Stimulated activated CD8-positive, alpha-beta memory T cell treated with anti-CD3 and anti-CD28 coated beads, Interleukin-15, amount 100 ng/mL, for 48 hours (primary cell): ENCODE measurements around the gene CDK19.
"Not testable (repeated sequence)": the region's sequence is repeated elsewhere in the genome, so short reads cannot be mapped to it uniquely, and the experiment has no call there.

ENCODE experiments used
- DNase-seq, 2 donors: peaks; one replicate each; pipeline ENCODE4 v3.0.0-alpha.2; 2020; ENCODE audit warnings: low read depth in 2 of 2

The CDK19 gene

GRCh38 chr6:110622912-110623578, 192.2 kb downstream of the CDK19 start:
- DNase-seq: no peak

GRCh38 chr6:110621061-110621460, 194.2 kb downstream of the CDK19 start:
- DNase-seq: no peak

GRCh38 chr6:110620065-110620464, 195.2 kb downstream of the CDK19 start:
- DNase-seq: no peak

- no peak for DNase-seq
Measured at GRCh38 chr6:110619275-110619908, 195.9 kb downstream of the CDK19 start.

GRCh38 chr6:110618591-110619267, 196.5 kb downstream of the CDK19 start:
- DNase-seq: no peak

DNA sequence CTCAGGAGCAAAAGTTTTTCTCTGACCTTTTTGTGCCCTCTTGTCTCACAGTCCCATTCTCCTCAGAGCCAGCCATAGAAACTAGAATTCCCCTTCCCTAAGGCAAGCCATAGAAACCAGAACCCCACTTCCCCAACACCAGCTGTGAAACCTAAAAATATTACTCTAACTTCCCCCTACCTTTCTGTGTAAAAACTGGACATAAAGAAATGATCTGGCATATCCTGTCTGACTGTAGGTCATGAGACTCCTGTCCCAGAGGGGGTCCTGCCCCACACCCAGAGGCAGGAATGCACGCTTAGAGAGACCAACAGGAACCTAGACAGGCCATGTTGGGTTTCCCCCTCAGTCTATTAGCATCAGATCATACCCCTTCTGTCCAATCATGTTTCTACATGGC, 198.2 kb downstream of the CDK19 start:
- no peak for DNase-seq

GRCh38 chr6:110615722-110616121, 199.5 kb downstream of the CDK19 start:
- no peak for DNase-seq

DNA sequence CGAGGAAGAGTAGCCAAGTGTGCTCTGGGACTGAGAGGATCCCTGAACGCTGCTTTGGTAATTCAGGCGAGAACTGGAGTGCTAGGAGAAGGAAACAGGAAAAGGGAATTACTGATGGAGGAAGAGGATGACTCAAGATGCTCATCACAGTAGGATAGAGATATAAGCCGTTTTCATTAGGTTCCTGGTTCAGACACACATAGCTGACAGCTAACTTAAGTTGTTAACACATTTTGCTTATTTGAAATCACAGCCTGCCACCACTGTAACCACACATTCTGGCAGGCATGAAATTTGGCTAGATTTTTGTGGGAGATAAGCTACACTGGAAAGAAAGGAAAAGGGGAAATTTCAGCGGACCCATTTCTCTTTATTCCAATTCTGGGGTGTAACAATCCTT, 200.7 kb downstream of the CDK19 start:
- DNase-seq: no peak

- DNase-seq: no peak
Measured at GRCh38 chr6:110614106-110614505, 201.2 kb downstream of the CDK19 start.

DNA sequence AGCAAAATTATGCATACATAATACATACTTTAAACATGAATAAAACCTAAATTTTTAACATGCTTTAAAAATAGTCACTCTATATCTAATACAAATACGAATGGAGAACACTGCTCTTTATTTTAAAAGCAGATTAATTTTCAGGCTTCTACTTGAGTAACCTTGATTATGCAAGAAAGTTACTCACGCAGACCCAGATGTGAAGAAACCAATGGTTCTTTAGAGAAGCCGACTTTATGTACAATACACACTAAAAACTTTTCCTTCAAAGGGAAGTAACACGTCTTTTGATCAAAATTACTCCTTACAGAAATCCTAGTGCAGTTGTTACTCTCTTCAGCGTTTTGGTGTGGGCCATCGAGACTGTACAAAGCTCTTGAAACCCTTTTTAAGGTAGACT, 201.9 kb downstream of the CDK19 start:
- DNase-seq: no peak

DNA sequence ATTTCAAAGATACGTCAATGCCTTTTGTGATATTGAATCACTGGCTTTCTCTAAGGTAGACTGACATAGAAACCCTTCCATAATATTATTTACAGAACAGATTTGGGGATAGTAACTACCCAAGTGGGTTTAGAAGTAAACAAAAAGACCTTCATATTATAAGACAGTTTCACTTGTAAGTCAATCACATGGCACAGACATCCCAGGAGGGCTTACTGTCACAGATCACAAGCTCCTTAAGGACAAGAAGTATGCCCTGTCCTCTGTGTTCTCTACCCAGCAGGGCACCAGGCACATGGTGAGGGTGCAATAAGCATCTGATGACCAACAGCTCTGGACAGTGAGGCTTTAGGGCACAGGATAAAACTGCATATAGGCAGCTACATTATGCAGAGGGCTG, 203.0 kb downstream of the CDK19 start:
- DNase-seq: no peak

GRCh38 chr6:110609101-110609500, 206.2 kb downstream of the CDK19 start:
- DNase-seq: no peak

DNA sequence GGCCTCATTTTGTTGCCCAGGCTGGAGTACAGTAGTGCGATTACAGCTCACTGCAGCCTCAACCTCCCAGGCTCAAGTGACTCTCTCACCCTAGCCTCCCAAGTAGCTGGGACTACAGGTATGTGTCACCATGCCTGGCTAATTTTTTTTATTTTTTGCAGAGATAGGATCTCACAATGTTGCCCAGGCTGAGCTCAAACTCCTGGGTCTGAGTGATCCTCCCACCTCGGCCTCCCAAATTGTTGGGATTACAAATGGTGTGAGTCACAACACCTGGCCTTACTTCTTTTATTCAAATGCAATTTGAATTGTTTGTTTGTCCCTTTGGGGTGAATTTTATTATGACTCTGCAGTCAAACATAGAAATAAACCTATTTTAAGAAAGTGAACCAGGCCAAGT, 207.1 kb downstream of the CDK19 start:
- no peak for DNase-seq

GRCh38 chr6:110606151-110606550, 209.1 kb downstream of the CDK19 start:
- DNase-seq: no peak

- not testable (repeated sequence) for DNase-seq
Measured at GRCh38 chr6:110600640-110601039, 214.6 kb downstream of the CDK19 start.

GRCh38 chr6:110597761-110598160, 217.5 kb downstream of the CDK19 start:
- no peak for DNase-seq

GRCh38 chr6:110596354-110596753, 218.9 kb downstream of the CDK19 start:
- DNase-seq: no peak

DNA sequence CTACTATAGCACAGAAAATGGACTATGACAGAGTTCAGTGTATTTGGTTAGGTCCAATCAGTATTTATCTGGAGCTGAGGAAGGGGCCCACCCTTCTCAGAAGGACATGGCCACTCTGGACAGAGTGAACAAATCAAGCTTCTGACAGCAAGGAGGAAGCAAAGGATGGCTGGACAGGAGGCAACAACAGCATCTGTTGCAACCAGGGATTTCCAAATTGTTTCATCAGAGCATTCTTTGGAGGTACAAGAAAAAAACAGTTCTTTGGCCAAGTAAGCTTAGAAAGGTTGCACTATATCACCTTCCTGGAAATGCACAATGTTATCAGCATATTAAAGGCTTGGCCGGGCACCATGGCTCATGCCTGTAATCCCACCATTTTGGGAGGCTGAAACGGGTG, 220.2 kb downstream of the CDK19 start:
- no peak for DNase-seq

DNA sequence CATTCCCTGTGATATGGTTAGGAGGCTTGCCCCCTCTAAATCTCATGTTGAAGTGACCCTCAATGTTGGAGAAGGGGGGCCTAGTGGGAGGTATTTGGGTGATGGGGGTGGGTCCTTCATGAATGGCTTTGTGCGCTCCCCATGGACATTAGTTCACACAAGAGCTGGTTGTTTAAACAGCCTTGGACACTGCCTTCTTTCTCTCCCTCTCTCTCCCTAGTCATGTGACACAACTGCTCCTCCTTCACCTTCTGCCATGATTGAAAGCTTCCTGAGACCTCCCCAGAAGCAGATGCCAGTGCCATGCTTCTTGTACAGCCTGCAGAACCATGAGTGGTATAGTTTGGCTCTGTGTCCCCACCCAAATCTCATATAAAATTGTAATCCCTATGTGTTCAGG, 221.6 kb downstream of the CDK19 start:
- DNase-seq: no peak

DNA sequence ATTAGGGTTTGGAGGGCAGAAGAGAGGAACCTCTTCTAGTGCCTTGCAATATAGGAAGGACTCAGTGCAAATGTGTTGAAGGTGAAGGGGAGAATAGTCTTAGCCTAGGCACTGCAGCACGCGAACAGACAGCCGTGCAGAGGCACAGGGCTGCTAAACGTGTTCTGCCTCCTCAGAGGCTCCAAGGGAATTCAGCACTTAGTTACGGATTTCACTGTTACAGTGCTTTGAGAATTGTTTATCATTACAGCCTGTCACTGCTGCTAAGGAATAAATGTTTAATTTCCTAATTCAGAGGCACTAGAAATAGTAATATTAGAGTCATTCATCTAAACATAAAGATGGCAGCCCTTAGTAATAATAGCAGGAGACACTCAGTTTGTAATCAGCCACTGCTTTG, 222.5 kb downstream of the CDK19 start:
- no peak for DNase-seq

DNA sequence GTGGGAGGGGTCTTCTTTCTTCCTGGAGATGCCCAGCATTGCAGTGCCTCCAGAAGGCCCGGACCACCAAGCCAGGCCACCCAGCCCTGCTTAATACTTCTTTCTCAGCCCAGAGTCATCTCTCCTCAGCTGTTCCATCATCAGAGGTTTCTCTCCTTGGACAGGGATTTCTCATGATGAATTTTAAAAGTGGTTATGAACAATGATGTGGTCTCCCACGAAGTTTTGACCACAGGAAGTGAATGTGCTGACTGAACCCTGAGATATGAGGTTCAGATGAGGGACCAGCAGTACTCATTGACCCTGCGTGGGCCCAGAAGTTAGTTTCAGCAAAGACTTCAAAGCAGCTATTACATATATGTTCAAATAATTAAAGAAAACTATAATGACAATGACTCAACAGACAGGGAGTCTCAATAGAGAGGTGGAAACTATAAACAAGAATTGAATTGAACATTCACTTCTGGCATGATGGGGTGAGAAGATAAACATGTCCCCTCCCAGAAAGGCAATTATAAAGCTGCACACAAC, 224.4 kb downstream of the CDK19 start:
- peak; percentile 18 to 58 for DNase-seq

- DNase-seq: no peak
Measured at GRCh38 chr6:110589865-110590513, 225.3 kb downstream of the CDK19 start.
